NAMALWA (cell line): ENCODE results near the gene WFDC1.

Experiments used
- DNase-seq: peaks from one replicate; pipeline ENCODE4 v3.0.0-alpha.2; 2015; ENCODE audit warnings: low spot score

The WFDC1 gene

GRCh38 chr16:84378099-84378498, 83.4 kb downstream of the WFDC1 start:
- no peak for DNase-seq

GRCh38 chr16:84378567-84378966, 83.9 kb downstream of the WFDC1 start:
- no peak for DNase-seq

- no peak for DNase-seq
These were observed 84.5 kb downstream of the WFDC1 start for GRCh38 chr16:84379008-84379708.
